T-helper 17 cell (primary cell): ENCODE results near the gene NUP210. TPM values are rescaled to one million over a fixed set of nuclear protein-coding genes. Genes with fewer than 3 reads are reported as not detected.

Experiments
- ATAC-seq: fragments of 150-1000 bp; cut with Tn5 transposase; 2 replicates; pipeline ENCODE4 v1.10.0; 2021; ENCODE audit warnings: mild to moderate bottlenecking, moderate library complexity
- DNase-seq, 3 donors: peaks; one replicate each; pipeline versions ENCODE4 v3.0.0 to v3.0.0-alpha.2; 2020 to 2021
- H3K9me3 ChIP-seq: one replicate; pipeline ENCODE4 v1.7.0; 2013; ENCODE audit warnings: low read length, mild to moderate bottlenecking; ENCODE audit not compliant: control insufficient read depth, poor library complexity, severe bottlenecking
- H3K27ac Mint-ChIP-seq: one replicate; pipeline ENCODE4 v1.8.0; 2022; ENCODE audit warnings: mild to moderate bottlenecking, moderate library complexity, mixed read lengths
- H3K27me3 Mint-ChIP-seq: one replicate; pipeline ENCODE4 v1.8.0; 2022; ENCODE audit warnings: mixed read lengths
- H3K36me3 Mint-ChIP-seq: one replicate; pipeline ENCODE4 v1.8.0; 2022; ENCODE audit warnings: low read depth, mixed read lengths
- H3K4me1 Mint-ChIP-seq: one replicate; pipeline ENCODE4 v1.8.0; 2022; ENCODE audit warnings: mild to moderate bottlenecking, mixed read lengths
- H3K4me3 Mint-ChIP-seq: one replicate; pipeline ENCODE4 v1.8.0; 2022; ENCODE audit warnings: mild to moderate bottlenecking, moderate library complexity, mixed read lengths
- total RNA-seq, 4 donors: library from RNA in 2 of 4; stranded (reverse) in 2 of 4; gene quantifications; one replicate each; pipeline ENCODE4 v1.2.3 and lab custom pipeline; 2022 to 2026

Gene NUP210
- total RNA-seq (100 to 1,000 TPM; 125 to 137 TPM), total RNA-seq (lab: John Stamatoyannopoulos, UW) (221 to 335 reads per million in 2 donors)

GRCh38 chr3:13420045-13420830 lies at the start of gene NUP210:
Gene NUP210, minus strand, starts transcription at chr3:13420322. Its CDS starts 96 bp downstream, at chr3:13420226.
- ATAC-seq, result peak; percentile 10
- Mint-ChIP-seq H3K27ac (peak within 1 kb of the TSS; percentile 100), H3K4me3 (peak within 1 kb of the TSS; percentile 100), H3K36me3 (peaks cover 3% of the 10 kb centered on the region), H3K4me1 (peaks cover 44% of the 10 kb centered on the region), H3K27me3 (no peaks in the 10 kb centered on the region)
- no peaks in the 10 kb centered on the region for H3K9me3 ChIP-seq
- peak; percentile 33 to 49 (median 37) for DNase-seq

DNA sequence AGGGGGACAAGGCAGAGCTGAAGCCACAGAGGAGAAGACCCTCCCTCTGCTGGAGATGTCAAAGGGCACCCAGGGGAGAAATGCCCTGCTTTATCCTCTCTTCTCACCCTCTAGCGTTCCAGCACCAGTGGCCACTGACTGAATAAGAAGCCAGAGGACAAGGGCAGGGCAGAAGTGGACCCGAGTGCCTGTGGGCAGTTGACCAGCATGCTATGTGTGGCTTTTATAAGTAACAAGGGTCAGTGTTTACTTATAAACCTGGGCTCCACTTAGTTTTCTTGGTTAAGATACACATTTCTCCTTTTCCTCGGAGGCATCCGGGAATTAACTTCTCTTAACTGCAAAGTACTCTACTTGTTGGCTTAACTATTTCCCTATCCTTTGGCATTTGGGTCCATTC lies 46.7 kb upstream of the NUP210 start:
- H3K27ac Mint-ChIP-seq, result no peak overlapping the region
- no peak overlapping the region for H3K4me3 Mint-ChIP-seq
- no peaks in the 10 kb centered on the region for H3K36me3 Mint-ChIP-seq
- no peaks in the 10 kb centered on the region for H3K9me3 ChIP-seq
- ATAC-seq (no peak), DNase-seq (no peak)
- peaks cover 32% of the 10 kb centered on the region for H3K27me3 Mint-ChIP-seq
- peaks cover 3% of the 10 kb centered on the region for H3K4me1 Mint-ChIP-seq

DNA sequence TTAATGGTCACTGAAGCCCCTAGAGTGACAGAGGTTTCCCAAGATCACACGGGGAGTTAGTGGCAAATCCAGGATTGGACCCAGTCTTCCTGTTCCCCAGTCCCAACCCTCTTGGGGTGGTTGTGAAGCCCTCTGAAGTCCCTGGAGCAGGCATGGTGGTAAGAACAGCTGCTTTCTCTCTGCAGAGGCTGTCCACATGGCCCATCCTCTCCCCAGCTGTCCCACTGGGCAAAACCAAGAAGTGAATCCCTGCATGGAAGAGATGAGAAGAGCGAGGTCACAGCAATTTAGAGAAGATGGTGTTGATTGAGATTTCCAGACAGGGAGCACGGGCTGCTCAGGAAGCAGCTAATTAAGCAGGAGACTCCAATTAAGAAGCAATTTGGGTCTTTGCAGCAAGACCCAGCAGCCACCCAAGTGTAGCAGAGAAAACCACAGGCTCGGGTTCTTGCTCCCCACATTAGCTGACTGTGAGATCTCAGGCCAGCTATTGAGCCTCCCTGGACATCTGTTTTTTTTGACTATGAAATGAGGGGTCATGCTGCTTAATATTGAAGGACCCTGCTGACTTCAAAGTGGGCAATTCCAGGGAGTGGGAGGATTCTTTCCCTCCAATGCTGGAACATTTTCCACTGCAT lies 45.2 kb upstream of the NUP210 start:
- peaks cover 6% of the 10 kb centered on the region for H3K4me1 Mint-ChIP-seq
- H3K4me3 Mint-ChIP-seq, result no peak overlapping the region
- H3K27ac Mint-ChIP-seq, result no peak overlapping the region
- no peaks in the 10 kb centered on the region for H3K36me3 Mint-ChIP-seq
- ATAC-seq, result no peak
- peaks cover 35% of the 10 kb centered on the region for H3K27me3 Mint-ChIP-seq
- no peak for DNase-seq
- H3K9me3 ChIP-seq, result no peaks in the 10 kb centered on the region

- no peak overlapping the region for H3K4me3 Mint-ChIP-seq
- ATAC-seq, result no peak
Measured at GRCh38 chr3:13463618-13464400, 43.7 kb upstream of the NUP210 start.

GRCh38 chr3:13462822-13463221 lies 42.7 kb upstream of the NUP210 start:
- Mint-ChIP-seq H3K27ac (no peak overlapping the region), H3K4me1 (peaks cover 6% of the 10 kb centered on the region), H3K36me3 (no peaks in the 10 kb centered on the region), H3K27me3 (peaks cover 31% of the 10 kb centered on the region), H3K4me3 (no peak overlapping the region)
- DNase-seq (no peak), ATAC-seq (no peak)
- no peaks in the 10 kb centered on the region for H3K9me3 ChIP-seq

More at GRCh38 chr3:13463618-13464400, 43.7 kb upstream of the NUP210 start:
- no peak overlapping the region for H3K27ac Mint-ChIP-seq
- no peaks in the 10 kb centered on the region for H3K9me3 ChIP-seq
- no peaks in the 10 kb centered on the region for H3K36me3 Mint-ChIP-seq
- no peak for DNase-seq
- H3K4me1 Mint-ChIP-seq, result peaks cover 6% of the 10 kb centered on the region
- peaks cover 35% of the 10 kb centered on the region for H3K27me3 Mint-ChIP-seq

DNA sequence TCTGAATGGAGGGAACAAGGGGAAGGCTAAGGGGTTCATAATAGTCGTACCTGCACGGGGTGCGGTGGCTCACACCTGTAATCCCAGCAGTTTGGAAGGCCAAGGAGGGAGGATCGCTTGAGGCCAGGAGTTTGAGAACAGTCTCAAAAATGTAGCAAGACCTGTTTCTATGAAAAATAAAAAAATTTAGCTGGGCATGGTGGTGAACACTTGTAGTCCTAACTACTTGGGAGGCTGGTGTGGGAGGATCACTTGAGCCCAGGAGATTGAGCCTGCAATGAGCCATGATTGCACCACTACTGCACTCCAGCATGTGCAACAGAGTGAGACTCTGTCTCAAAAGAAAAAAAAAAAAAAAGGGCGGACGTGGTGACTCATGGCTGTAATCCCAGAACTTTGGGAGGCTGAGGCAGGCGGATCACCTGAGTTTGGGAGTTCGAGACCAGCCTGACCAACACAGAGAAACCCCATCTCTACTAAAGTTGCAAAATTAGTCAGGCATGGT lies 42.1 kb upstream of the NUP210 start:
- Mint-ChIP-seq H3K27me3 (peaks cover 25% of the 10 kb centered on the region), H3K4me3 (no peak overlapping the region), H3K27ac (no peak overlapping the region), H3K4me1 (peaks cover 6% of the 10 kb centered on the region), H3K36me3 (no peaks in the 10 kb centered on the region)
- no peaks in the 10 kb centered on the region for H3K9me3 ChIP-seq
- DNase-seq (no peak), ATAC-seq (no peak)

GRCh38 chr3:13461169-13462124 lies 41.3 kb upstream of the NUP210 start:
- Mint-ChIP-seq H3K4me1 (peaks cover 6% of the 10 kb centered on the region), H3K36me3 (no peaks in the 10 kb centered on the region), H3K27me3 (peaks cover 24% of the 10 kb centered on the region), H3K4me3 (no peak overlapping the region), H3K27ac (no peak overlapping the region)
- H3K9me3 ChIP-seq, result no peaks in the 10 kb centered on the region
- DNase-seq, result peak; percentile 50 to 62 (median 54)
- peak; percentile 86 for ATAC-seq

DNA sequence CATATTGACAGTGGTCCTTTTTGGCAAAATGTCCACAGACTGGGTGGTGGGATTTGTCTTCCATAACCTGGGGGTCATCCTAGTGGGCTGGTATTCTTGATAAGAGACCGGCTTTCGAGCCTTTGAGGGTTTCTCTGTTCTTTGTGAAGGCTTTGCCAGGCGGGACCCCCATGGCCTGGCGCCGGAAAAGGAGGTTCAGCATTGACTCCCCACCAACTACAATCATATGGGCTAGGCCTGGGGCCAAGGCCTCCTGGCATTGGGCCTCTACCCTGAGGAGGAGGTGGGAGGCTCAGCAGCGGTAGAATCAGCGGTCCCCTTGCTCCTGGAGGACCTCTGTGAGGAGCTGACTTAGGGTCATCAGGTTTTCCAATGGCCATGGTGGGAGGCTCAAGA lies 40.2 kb upstream of the NUP210 start:
- no peaks in the 10 kb centered on the region for H3K9me3 ChIP-seq
- ATAC-seq (no peak), DNase-seq (no peak)
- peaks cover 16% of the 10 kb centered on the region for H3K27me3 Mint-ChIP-seq
- no peaks in the 10 kb centered on the region for H3K36me3 Mint-ChIP-seq
- H3K4me1 Mint-ChIP-seq, result peaks cover 6% of the 10 kb centered on the region
- no peak overlapping the region for H3K4me3 Mint-ChIP-seq
- H3K27ac Mint-ChIP-seq, result peak overlapping the region; percentile 21

- H3K27me3 Mint-ChIP-seq, result peaks cover 12% of the 10 kb centered on the region
- no peak for ATAC-seq
- DNase-seq, result no peak
- no peaks in the 10 kb centered on the region for H3K9me3 ChIP-seq
- no peaks in the 10 kb centered on the region for H3K36me3 Mint-ChIP-seq
- H3K4me3 Mint-ChIP-seq, result no peak overlapping the region
- H3K4me1 Mint-ChIP-seq, result peaks cover 3% of the 10 kb centered on the region
- H3K27ac Mint-ChIP-seq, result peak overlapping the region; percentile 21
Measured at GRCh38 chr3:13459605-13460340, 39.7 kb upstream of the NUP210 start.

GRCh38 chr3:13457593-13457992 lies 37.5 kb upstream of the NUP210 start:
- no peaks in the 10 kb centered on the region for H3K36me3 Mint-ChIP-seq
- H3K9me3 ChIP-seq, result no peaks in the 10 kb centered on the region
- peaks cover 6% of the 10 kb centered on the region for H3K4me1 Mint-ChIP-seq
- no peak for DNase-seq
- H3K27me3 Mint-ChIP-seq, result peaks cover 6% of the 10 kb centered on the region
- no peak overlapping the region for H3K27ac Mint-ChIP-seq
- ATAC-seq, result no peak
- no peak overlapping the region for H3K4me3 Mint-ChIP-seq

DNA sequence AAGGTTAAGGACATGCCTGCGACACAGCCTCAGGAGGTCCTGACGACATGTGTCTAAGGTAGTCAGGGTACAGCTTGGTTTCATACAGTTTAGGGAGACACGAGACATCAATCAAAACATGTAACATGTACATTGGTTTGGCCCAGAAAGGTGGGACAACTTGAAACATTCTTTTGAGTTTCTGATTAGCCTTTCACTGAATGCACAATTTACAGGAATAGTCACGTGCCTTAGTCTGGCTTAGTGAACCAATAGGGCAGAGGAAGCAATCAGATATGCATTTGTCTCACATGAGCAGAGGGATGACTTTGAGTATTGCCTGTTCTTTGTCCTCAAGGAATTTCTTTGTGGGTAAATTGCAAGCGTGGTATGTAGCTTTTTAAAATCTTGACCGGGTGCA lies 35.5 kb upstream of the NUP210 start:
- H3K9me3 ChIP-seq, result no peaks in the 10 kb centered on the region
- Mint-ChIP-seq H3K36me3 (no peaks in the 10 kb centered on the region), H3K27ac (no peak overlapping the region), H3K27me3 (no peaks in the 10 kb centered on the region), H3K4me3 (no peak overlapping the region), H3K4me1 (peaks cover 11% of the 10 kb centered on the region)
- DNase-seq (no peak), ATAC-seq (no peak)
